BJ (cell line): ENCODE data around the gene DPP10. TPM values are rescaled to one million over a fixed set of nuclear protein-coding genes. Genes with fewer than 3 reads are reported as not detected.

Experiments used
- CTCF ChIA-PET: fragments of 350-600 bp; formaldehyde crosslinking; extraction: SDS; loops from one replicate; lab custom pipeline; 2021; ENCODE audit warnings: antibody characterized with exemption, inconsistent platforms; lab: Yijun Ruan, JAX
- POLR2A ChIA-PET: fragments of 300-600 bp; sonication (Branson Sonifier 250); formaldehyde crosslinking; extraction: SDS; loops from one replicate; lab custom pipeline; 2021; ENCODE audit warnings: antibody characterized with exemption; lab: Charles Lee
- DNase-seq: peaks from one replicate; pipeline ENCODE4 v3.0.0-alpha.2; 2011; ENCODE audit warnings: low read depth
- H3K27me3 ChIP-seq: 2 replicates; pipeline ENCODE4 v1.6.0; 2011; ENCODE audit warnings: low read length; ENCODE audit not compliant: control insufficient read depth, insufficient read depth
- H3K36me3 ChIP-seq: 2 replicates; pipeline ENCODE4 v1.5.1; 2011; ENCODE audit warnings: low read length; ENCODE audit not compliant: control insufficient read depth, insufficient read depth
- H3K4me3 ChIP-seq: 2 replicates; pipeline ENCODE4 v1.5.1; 2011; ENCODE audit warnings: low read depth, mild to moderate bottlenecking, control low read depth, low read length
- polyA plus RNA-seq: library from polyadenylated mRNA; depleted of rRNA; stranded (reverse); fragments of >200 nt; gene quantifications from 2 replicates; pipeline ENCODE4 v1.2.3, GENCODE V29; 2011
- TF ChIP-seq, protein P1 (sequence below): IDR thresholded peaks from 2 replicates; pipeline ENCODE4 v1.5.1; 2011; ENCODE audit warnings: low read depth, mild to moderate bottlenecking, control low read depth, inconsistent platforms, low read length, moderate library complexity; ENCODE audit not compliant: insufficient read depth

Gene DPP10
- polyA plus RNA-seq, 1 experiment: not detected

DNA sequence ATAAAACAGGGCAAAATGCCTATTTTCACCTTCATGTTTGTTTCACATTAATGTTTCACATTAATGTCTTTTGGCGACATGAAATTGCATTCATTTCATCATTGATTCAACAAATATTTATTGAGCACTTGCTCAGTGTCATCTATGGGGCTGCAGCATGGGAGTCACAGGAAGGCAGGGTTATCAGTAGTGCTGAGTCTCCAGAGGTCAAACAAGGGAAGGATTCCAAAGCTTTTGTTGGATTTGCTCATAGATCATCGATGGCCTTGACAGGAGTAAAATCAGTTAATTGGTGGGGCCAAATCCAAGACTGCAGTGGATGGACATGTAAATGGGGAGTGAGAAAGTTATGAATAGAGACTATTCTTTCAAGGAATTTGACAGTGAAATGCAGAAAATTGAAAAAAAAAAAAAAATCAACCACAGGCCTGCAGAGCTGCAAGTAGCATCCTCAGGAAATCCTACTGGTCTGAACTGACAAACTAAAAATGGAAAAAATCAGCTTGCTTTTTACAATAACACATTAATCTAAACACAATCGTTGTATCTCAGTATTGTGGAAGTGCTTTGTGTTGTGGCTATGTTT is 1290.8 kb downstream of the DPP10 start:
- no peaks in the 10 kb centered on the region for H3K27me3 ChIP-seq
- ChIA-PET POLR2A (no interaction called here), CTCF (no interaction called here)

DNA sequence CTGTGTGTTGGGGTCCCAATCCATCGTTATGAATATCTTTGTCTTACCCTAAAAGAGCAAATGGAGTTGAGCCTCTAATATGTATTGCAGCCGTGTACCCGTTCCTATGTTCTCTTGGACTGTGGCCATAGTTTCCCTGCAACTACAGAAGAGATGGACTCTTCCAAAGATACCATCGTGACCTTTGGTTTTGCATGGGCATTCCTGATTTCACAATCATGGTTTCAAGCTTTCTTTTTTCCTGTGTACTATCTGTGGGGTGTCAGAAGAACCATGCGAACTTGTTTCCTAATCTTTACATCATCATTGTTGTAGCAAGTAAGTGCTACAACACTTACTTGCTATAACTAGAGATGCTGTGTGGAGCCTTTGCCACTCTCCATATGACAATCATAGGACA is 1295.7 kb downstream of the DPP10 start:
- no peaks in the 10 kb centered on the region for H3K36me3 ChIP-seq
- CTCF ChIA-PET: no interaction called here
- POLR2A ChIA-PET: no interaction called here
- DNase-seq: no peak
- TF ChIP-seq, protein P1, sequence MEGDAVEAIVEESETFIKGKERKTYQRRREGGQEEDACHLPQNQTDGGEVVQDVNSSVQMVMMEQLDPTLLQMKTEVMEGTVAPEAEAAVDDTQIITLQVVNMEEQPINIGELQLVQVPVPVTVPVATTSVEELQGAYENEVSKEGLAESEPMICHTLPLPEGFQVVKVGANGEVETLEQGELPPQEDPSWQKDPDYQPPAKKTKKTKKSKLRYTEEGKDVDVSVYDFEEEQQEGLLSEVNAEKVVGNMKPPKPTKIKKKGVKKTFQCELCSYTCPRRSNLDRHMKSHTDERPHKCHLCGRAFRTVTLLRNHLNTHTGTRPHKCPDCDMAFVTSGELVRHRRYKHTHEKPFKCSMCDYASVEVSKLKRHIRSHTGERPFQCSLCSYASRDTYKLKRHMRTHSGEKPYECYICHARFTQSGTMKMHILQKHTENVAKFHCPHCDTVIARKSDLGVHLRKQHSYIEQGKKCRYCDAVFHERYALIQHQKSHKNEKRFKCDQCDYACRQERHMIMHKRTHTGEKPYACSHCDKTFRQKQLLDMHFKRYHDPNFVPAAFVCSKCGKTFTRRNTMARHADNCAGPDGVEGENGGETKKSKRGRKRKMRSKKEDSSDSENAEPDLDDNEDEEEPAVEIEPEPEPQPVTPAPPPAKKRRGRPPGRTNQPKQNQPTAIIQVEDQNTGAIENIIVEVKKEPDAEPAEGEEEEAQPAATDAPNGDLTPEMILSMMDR: no peak
- H3K4me3 ChIP-seq: no peak overlapping the region
- no peaks in the 10 kb centered on the region for H3K27me3 ChIP-seq

More for the DNA sequence above, 1290.8 kb downstream of the DPP10 start:
- H3K4me3 ChIP-seq: no peak overlapping the region
- no peak for DNase-seq
- H3K36me3 ChIP-seq: no peaks in the 10 kb centered on the region
- TF ChIP-seq, protein P1: no peak

- TF ChIP-seq, protein P1: no peak
- ChIA-PET CTCF (no interaction called here), POLR2A (no interaction called here)
- Histone ChIP-seq H3K36me3 (no peaks in the 10 kb centered on the region), H3K27me3 (no peaks in the 10 kb centered on the region), H3K4me3 (no peak overlapping the region)
- no peak for DNase-seq
These were observed 1297.1 kb downstream of the DPP10 start for GRCh38 chr2:115739574-115739973.

DNA sequence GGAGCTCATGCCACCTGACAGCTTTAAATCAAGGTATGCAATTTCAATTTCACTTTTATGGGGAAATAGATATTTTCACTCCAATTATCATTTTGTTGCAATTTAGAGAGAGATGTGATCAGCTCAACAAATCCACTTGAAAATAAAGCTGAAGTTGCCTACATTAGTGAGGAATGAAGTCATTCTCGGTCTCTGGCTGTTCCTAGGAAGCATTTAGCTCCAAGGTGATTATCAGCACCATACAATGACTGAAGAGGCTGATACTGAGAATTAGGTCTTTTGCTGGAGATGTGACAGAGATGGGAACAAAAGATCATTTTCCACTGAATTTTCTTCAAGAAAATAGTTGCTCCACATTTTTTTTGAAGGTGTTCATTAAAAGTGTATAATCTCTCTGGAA is 1303.7 kb downstream of the DPP10 start:
- no peaks in the 10 kb centered on the region for H3K36me3 ChIP-seq
- ChIA-PET CTCF (no interaction called here), POLR2A (no interaction called here)
- H3K4me3 ChIP-seq: no peak overlapping the region
- H3K27me3 ChIP-seq: no peaks in the 10 kb centered on the region
- TF ChIP-seq, protein P1: no peak
- no peak for DNase-seq

DNA sequence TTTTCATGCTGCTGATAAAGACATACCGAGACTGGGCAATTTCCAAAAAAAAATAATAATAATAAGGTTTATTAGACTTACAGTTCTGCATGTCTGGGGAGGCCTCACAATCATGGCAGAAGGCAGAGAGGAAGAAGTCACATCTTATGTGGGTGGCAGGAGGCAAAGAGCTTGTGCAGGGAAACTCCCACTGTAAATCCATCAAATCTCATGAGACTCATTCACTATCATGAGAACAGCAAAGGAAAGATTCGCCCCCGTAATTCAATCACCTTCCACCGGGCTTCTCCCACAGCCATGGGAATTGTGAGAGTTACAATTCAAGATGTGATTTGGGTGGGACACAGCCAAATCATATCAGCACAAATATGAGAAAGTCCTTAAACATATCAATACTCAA is 1314.8 kb downstream of the DPP10 start:
- ChIA-PET CTCF (interaction anchor here (0.6 kb wide), 1 partner anchor 273 kb away, joined by 4 read pairs; no protein-coding TSS in a partner anchor), POLR2A (no interaction called here)
- Histone ChIP-seq H3K27me3 (no peaks in the 10 kb centered on the region), H3K4me3 (no peak overlapping the region), H3K36me3 (no peaks in the 10 kb centered on the region)
- TF ChIP-seq, protein P1: no peak
- DNase-seq: no peak
